ENCODE data around the gene DPP10. TPM values are rescaled to one million over a fixed set of nuclear protein-coding genes. Genes with fewer than 3 reads are reported as not detected.
"Not testable (repeated sequence)": the region's sequence is repeated elsewhere in the genome, so short reads cannot be mapped to it uniquely, and the experiment has no call there.

Gene DPP10
- total and polyA plus RNA-seq, 4 donors = 30.6 to 83.0 (median 48.0) TPM

DNA sequence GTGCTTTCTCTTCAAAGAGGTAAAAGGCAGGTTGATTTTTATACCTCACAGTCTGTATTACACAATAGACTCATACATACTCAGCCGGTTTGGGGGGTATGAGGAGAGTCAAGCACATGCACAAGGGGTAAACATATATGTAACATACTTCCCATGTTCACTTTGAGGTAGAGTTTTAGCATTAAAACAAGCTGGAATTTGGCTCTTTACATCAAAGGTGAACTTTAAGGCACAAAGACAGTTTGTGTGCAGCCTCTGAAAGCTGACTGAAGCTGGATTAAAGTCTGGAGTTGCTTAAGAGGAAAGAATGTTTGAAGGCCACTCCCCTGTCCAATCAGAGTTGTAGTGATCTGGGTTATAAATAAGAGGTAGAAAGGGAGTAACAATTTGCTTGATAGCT lies 282.0 kb downstream of the DPP10 start:
- no peaks in the 10 kb centered on the region for H3K36me3 ChIP-seq (ENCODE audit: control insufficient read depth, insufficient read depth, low read length)
- H3K27me3 ChIP-seq (ENCODE audit: control insufficient read depth, insufficient read depth, low read length) = no peaks in the 10 kb centered on the region
- H3K9me3 ChIP-seq (ENCODE audit: control insufficient read depth, insufficient read depth, low read length) = no peaks in the 10 kb centered on the region
- no peak overlapping the region for H3K27ac ChIP-seq (ENCODE audit: low read depth, low read length)
- H3K4me1 ChIP-seq (ENCODE audit: control insufficient read depth, insufficient read depth, low read length) = no peaks in the 10 kb centered on the region
- WGBS (ENCODE audit: insufficient coverage) = no CpG with 5 or more reads among the region's 1 CpG
- no peak overlapping the region for H3K4me3 ChIP-seq (ENCODE audit: low read depth, low read length)
- no peak for DNase-seq (ENCODE audit: low read depth in 4 of 6, low spot score in 6 of 6)

DNA sequence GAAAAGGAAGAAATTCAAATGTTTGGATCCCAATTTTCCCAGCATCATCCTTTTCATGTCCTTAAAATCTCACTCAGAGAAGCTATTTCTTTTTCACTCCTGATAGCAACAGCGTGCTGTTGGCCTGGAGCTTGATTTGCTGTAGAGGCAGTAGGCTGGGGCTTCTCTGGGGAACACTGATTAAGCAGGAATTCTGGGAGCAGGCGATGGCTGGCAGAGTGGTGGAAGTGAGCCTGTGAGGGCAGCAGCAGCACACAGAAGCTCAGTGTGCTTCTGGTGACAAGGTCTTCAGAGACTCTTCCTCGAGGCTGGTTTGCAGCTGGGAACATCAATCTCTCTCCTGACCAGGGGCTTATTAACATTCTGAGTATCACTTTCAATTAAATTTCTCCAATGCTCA lies 284.6 kb downstream of the DPP10 start:
- Histone ChIP-seq H3K27me3 (ENCODE audit: control insufficient read depth, insufficient read depth, low read length) (no peaks in the 10 kb centered on the region), H3K27ac (ENCODE audit: low read depth, low read length) (no peak overlapping the region), H3K36me3 (ENCODE audit: control insufficient read depth, insufficient read depth, low read length) (no peaks in the 10 kb centered on the region), H3K9me3 (ENCODE audit: control insufficient read depth, insufficient read depth, low read length) (no peaks in the 10 kb centered on the region), H3K4me3 (ENCODE audit: low read depth, low read length) (no peak overlapping the region), H3K4me1 (ENCODE audit: control insufficient read depth, insufficient read depth, low read length) (no peaks in the 10 kb centered on the region)
- WGBS (ENCODE audit: insufficient coverage) = 40% methylated on average over 2 of the region's 3 CpGs
- DNase-seq (ENCODE audit: low read depth in 4 of 6, low spot score in 6 of 6) = peak in 4 of 6 donors; percentile 26 to 86 (median 34)

DNA sequence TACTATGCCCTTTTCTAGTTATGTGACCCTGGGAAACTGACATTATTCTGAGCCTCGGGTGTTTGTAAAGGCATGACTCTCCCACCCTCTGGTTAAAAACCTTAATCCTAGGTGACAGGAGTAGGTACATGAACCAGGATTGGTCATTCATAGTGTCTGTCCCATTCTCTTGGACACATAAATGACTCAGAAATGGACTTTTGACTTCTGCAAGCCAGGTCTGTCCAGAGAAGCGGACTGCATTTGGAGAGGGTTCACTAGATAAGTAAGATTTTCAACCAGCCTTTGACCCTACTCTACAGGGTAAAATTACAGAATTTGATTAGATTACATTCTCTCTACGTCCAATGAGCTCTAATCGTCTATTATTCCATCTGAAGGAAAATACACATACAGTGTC lies 285.9 kb downstream of the DPP10 start:
- no CpG with 5 or more reads among the region's 4 CpGs for WGBS (ENCODE audit: insufficient coverage)
- no peaks in the 10 kb centered on the region for H3K27me3 ChIP-seq (ENCODE audit: control insufficient read depth, insufficient read depth, low read length)
- no peaks in the 10 kb centered on the region for H3K36me3 ChIP-seq (ENCODE audit: control insufficient read depth, insufficient read depth, low read length)
- no peak for DNase-seq (ENCODE audit: low read depth in 4 of 6, low spot score in 6 of 6)
- H3K4me1 ChIP-seq (ENCODE audit: control insufficient read depth, insufficient read depth, low read length) = no peaks in the 10 kb centered on the region
- H3K9me3 ChIP-seq (ENCODE audit: control insufficient read depth, insufficient read depth, low read length) = no peaks in the 10 kb centered on the region
- H3K4me3 ChIP-seq (ENCODE audit: low read depth, low read length) = no peak overlapping the region
- no peak overlapping the region for H3K27ac ChIP-seq (ENCODE audit: low read depth, low read length)

DNA sequence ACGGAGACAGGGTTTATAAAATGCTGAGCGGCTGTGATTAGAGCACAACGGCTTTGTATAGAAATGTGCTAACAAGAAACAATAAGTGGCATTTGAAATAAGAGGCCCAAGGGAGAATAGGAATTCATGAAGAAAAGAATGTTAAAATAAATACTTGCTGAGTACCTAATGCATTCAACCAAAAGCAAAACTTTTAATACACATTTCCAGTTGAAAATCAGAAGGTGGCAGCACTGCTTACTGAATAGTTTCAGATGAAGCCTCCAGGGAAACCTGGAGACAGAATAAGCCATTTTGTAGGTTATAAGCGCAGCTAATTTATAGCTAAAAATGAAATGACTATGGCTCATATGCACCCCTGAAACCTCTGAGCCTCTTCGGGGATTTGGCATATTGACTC lies 286.6 kb downstream of the DPP10 start:
- Histone ChIP-seq H3K4me3 (ENCODE audit: low read depth, low read length) (no peak overlapping the region), H3K9me3 (ENCODE audit: control insufficient read depth, insufficient read depth, low read length) (no peaks in the 10 kb centered on the region), H3K27me3 (ENCODE audit: control insufficient read depth, insufficient read depth, low read length) (no peaks in the 10 kb centered on the region), H3K4me1 (ENCODE audit: control insufficient read depth, insufficient read depth, low read length) (no peaks in the 10 kb centered on the region), H3K36me3 (ENCODE audit: control insufficient read depth, insufficient read depth, low read length) (no peaks in the 10 kb centered on the region), H3K27ac (ENCODE audit: low read depth, low read length) (no peak overlapping the region)
- peak in 5 of 6 donors; percentile 12 to 88 (median 24) for DNase-seq (ENCODE audit: low read depth in 4 of 6, low spot score in 6 of 6)
- 71% methylated on average over 1 of the region's 5 CpGs for WGBS (ENCODE audit: insufficient coverage)

DNA sequence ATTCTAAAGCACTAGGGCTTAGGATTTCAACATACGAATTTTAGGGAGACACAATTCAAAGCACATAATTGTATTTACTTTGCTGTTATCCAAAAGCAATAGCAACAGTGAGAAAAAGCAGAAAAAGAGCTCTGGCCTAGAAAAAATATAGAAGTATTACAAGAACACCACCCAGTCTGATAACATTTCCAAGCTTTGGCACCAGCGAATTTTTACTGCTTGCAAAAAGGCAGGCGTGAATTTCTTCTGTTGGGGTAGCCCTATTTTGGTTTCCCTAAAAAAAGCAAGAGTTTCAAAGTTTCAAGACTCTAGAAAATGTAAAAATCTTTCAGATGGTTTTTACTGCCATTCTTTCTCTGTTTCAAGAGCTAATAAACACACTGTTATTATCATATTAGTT lies 292.7 kb downstream of the DPP10 start:
- Histone ChIP-seq H3K4me1 (ENCODE audit: control insufficient read depth, insufficient read depth, low read length) (no peaks in the 10 kb centered on the region), H3K27me3 (ENCODE audit: control insufficient read depth, insufficient read depth, low read length) (no peaks in the 10 kb centered on the region), H3K9me3 (ENCODE audit: control insufficient read depth, insufficient read depth, low read length) (no peaks in the 10 kb centered on the region), H3K4me3 (ENCODE audit: low read depth, low read length) (no peak overlapping the region), H3K27ac (ENCODE audit: low read depth, low read length) (no peak overlapping the region), H3K36me3 (ENCODE audit: control insufficient read depth, insufficient read depth, low read length) (no peaks in the 10 kb centered on the region)
- peak in 1 of 6 donors; percentile 47 for DNase-seq (ENCODE audit: low read depth in 4 of 6, low spot score in 6 of 6)
- 60% methylated on average over 1 of the region's 3 CpGs for WGBS (ENCODE audit: insufficient coverage)

DNA sequence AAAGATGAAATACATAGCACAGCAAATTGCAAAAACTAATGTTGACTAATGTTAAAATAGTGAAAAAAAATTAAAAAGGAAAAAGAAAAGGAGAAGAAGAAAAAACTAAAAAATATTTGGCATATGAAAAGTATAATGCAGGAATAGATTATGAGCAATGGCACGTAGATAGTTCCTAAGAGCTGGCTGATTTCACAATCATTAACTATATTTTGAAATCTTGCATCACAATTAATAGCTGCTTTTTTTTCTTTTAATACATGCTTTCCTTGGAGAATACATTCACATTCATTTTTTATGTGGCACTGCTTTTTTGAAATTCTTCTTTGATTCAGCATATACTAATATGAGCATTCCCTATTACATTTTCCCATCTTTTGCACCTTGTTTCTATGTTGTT lies 299.8 kb downstream of the DPP10 start:
- no peaks in the 10 kb centered on the region for H3K9me3 ChIP-seq (ENCODE audit: control insufficient read depth, insufficient read depth, low read length)
- H3K36me3 ChIP-seq (ENCODE audit: control insufficient read depth, insufficient read depth, low read length) = no peaks in the 10 kb centered on the region
- H3K4me1 ChIP-seq (ENCODE audit: control insufficient read depth, insufficient read depth, low read length) = peaks cover 2% of the 10 kb centered on the region
- no peak for DNase-seq (ENCODE audit: low read depth in 4 of 6, low spot score in 6 of 6)
- WGBS (ENCODE audit: insufficient coverage) = no CpG with 5 or more reads among the region's 1 CpG
- H3K4me3 ChIP-seq (ENCODE audit: low read depth, low read length) = no peak overlapping the region
- H3K27me3 ChIP-seq (ENCODE audit: control insufficient read depth, insufficient read depth, low read length) = no peaks in the 10 kb centered on the region
- H3K27ac ChIP-seq (ENCODE audit: low read depth, low read length) = no peak overlapping the region

DNA sequence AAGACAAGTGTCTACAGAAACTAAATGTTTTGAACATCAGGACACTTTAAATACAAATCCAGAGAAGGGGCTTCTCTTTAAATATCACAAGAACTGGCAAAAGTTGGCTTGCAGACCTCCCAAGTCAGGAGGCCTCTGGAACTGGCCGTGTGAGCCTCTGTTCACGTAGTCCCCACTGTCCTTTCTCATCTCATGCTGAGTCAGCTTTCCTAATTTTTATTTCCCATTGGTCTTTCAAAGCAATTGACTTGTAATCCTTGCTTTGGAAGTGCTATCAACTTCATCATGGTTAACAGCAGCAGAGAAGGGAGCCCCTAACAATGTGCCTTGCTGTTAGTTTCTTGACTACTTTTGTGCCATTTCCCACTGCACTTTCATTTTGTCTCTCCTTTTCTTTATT lies 303.3 kb downstream of the DPP10 start:
- Histone ChIP-seq H3K36me3 (ENCODE audit: control insufficient read depth, insufficient read depth, low read length) (no peaks in the 10 kb centered on the region), H3K4me1 (ENCODE audit: control insufficient read depth, insufficient read depth, low read length) (peaks cover 2% of the 10 kb centered on the region), H3K9me3 (ENCODE audit: control insufficient read depth, insufficient read depth, low read length) (no peaks in the 10 kb centered on the region), H3K27me3 (ENCODE audit: control insufficient read depth, insufficient read depth, low read length) (no peaks in the 10 kb centered on the region), H3K27ac (ENCODE audit: low read depth, low read length) (no peak overlapping the region), H3K4me3 (ENCODE audit: low read depth, low read length) (no peak overlapping the region)
- 34% methylated on average over 2 of the region's 2 CpGs for WGBS (ENCODE audit: insufficient coverage)
- DNase-seq (ENCODE audit: low read depth in 4 of 6, low spot score in 6 of 6) = no peak

DNA sequence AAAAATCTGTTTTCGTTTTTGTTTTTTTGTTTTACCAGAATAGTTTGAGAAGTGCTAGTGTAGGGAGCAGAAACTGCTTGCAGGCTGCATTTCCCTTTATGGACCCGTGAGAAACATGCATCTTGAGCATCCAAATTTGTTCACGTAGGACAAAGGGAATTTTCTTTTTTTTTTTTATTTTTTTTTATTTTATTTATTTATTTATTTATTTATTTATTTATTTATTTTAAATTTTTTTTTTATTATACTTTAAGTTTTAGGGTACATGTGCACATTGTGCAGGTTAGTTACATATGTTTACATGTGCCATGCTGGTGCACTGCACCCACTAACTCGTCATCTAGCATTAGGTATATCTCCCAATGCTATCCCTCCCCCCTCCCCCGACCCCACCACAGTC lies 305.7 kb downstream of the DPP10 start:
- no CpG with 5 or more reads among the region's 5 CpGs for WGBS (ENCODE audit: insufficient coverage)

DNA sequence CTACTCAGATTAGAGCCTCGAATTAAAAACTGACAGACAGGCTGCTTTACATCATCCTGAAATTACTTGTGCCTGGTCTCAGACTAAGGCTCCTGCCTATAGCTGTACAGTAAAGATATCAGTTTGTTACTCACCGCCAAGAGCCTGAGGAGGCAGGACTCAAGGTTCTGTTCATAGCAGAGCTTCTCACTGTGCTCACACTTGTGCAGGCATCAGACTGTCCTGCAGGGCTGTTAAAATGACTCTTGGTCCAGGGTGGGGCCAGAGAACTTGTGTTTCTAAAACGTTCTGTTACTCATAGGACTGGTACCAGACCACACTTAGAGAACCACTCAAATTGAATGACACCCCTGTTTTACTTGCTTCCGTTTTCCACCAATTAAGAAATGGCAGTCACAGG lies 310.0 kb downstream of the DPP10 start:
- Histone ChIP-seq H3K27ac (ENCODE audit: low read depth, low read length) (no peak overlapping the region), H3K4me3 (ENCODE audit: low read depth, low read length) (no peak overlapping the region), H3K27me3 (ENCODE audit: control insufficient read depth, insufficient read depth, low read length) (no peaks in the 10 kb centered on the region), H3K4me1 (ENCODE audit: control insufficient read depth, insufficient read depth, low read length) (no peaks in the 10 kb centered on the region), H3K36me3 (ENCODE audit: control insufficient read depth, insufficient read depth, low read length) (no peaks in the 10 kb centered on the region), H3K9me3 (ENCODE audit: control insufficient read depth, insufficient read depth, low read length) (no peaks in the 10 kb centered on the region)
- WGBS (ENCODE audit: insufficient coverage) = 70% methylated on average over 2 of the region's 4 CpGs
- no peak for DNase-seq (ENCODE audit: low read depth in 4 of 6, low spot score in 6 of 6)

More for the DNA sequence above, 305.7 kb downstream of the DPP10 start:
- not testable (repeated sequence) for H3K27ac ChIP-seq (ENCODE audit: low read depth, low read length); H3K36me3 ChIP-seq (ENCODE audit: control insufficient read depth, insufficient read depth, low read length); H3K4me3 ChIP-seq (ENCODE audit: low read depth, low read length); H3K27me3 ChIP-seq (ENCODE audit: control insufficient read depth, insufficient read depth, low read length); DNase-seq (ENCODE audit: low read depth in 4 of 6, low spot score in 6 of 6); H3K4me1 ChIP-seq (ENCODE audit: control insufficient read depth, insufficient read depth, low read length); H3K9me3 ChIP-seq (ENCODE audit: control insufficient read depth, insufficient read depth, low read length)

DNA sequence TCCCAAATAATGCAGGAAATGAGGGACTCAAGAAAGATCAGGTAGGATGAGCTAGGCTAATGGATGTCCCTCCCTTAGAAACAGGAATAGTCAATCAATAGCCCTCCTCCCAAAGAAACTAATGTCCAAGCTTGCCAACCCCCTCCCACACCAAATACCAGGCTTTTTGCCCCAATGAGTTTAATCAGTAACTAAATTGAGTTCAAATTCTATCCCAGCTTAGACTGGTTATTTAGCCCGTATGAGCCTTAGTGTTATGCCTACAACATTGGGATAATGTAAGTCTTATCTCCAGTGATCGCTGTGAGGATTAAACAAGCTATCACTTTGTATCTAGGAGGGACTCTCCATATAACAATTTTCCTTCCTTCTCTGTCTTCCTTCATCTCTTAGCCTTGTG lies 310.7 kb downstream of the DPP10 start:
- Histone ChIP-seq H3K4me3 (ENCODE audit: low read depth, low read length) (no peak overlapping the region), H3K27ac (ENCODE audit: low read depth, low read length) (no peak overlapping the region), H3K27me3 (ENCODE audit: control insufficient read depth, insufficient read depth, low read length) (no peaks in the 10 kb centered on the region), H3K4me1 (ENCODE audit: control insufficient read depth, insufficient read depth, low read length) (no peaks in the 10 kb centered on the region), H3K36me3 (ENCODE audit: control insufficient read depth, insufficient read depth, low read length) (no peaks in the 10 kb centered on the region), H3K9me3 (ENCODE audit: control insufficient read depth, insufficient read depth, low read length) (no peaks in the 10 kb centered on the region)
- DNase-seq (ENCODE audit: low read depth in 4 of 6, low spot score in 6 of 6) = no peak
- no CpG with 5 or more reads among the region's 2 CpGs for WGBS (ENCODE audit: insufficient coverage)
